ENCODE results near the gene LRP1B. TPM values are rescaled to one million over a fixed set of nuclear protein-coding genes. Genes with fewer than 3 reads are reported as not detected.

LRP1B gene
- total and polyA plus RNA-seq, 2 donors from 2014 or later, result 0.69 to 1.2 TPM

DNA sequence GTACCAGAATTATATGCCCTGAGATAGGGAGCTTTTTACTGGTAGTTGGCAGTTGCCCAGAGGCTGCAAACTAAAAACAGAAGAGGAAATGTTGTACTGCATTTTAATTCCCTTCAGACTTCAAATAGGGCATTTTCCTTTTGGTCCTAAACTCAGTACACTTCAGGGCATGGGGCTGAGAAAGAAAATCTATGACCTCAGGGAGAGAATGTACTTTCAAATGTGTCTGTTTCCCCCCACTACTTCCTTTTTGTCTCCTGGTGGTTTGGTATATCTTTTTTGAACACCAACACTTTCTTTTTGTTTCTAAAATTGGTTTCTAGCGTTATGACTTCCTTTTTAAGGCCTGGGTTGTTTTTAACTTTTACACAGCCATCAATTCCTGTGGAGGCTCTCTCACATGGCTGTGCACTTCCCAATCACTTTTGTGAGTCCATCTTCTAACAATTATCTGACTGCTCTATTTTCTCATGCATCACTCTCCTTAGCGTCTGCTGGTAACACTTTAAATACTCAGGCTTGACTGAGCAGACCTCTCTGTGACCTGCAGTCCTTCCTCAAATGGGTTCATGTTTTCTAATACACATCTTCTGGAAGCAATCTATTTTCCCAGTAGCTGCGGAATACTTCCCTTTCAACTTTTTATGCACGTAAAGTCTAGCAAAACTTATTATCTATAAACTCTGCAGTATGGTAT is 596.0 kb downstream of the LRP1B start:
- TF ChIP-seq, protein P1, sequence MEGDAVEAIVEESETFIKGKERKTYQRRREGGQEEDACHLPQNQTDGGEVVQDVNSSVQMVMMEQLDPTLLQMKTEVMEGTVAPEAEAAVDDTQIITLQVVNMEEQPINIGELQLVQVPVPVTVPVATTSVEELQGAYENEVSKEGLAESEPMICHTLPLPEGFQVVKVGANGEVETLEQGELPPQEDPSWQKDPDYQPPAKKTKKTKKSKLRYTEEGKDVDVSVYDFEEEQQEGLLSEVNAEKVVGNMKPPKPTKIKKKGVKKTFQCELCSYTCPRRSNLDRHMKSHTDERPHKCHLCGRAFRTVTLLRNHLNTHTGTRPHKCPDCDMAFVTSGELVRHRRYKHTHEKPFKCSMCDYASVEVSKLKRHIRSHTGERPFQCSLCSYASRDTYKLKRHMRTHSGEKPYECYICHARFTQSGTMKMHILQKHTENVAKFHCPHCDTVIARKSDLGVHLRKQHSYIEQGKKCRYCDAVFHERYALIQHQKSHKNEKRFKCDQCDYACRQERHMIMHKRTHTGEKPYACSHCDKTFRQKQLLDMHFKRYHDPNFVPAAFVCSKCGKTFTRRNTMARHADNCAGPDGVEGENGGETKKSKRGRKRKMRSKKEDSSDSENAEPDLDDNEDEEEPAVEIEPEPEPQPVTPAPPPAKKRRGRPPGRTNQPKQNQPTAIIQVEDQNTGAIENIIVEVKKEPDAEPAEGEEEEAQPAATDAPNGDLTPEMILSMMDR (IDR thresholded peaks at IDR 0.05; ENCODE audit: borderline replicate concordance, extremely low read depth, insufficient read depth), result no peak
- Histone ChIP-seq H3K9me3 (ENCODE audit: control insufficient read depth in 2 of 3, insufficient read depth in 1 of 3, low read length in 3 of 3) (no peaks in the 10 kb centered on the region), H3K27me3 (ENCODE audit: control insufficient read depth, insufficient read depth, low read length) (no peaks in the 10 kb centered on the region), H3K9ac (ENCODE audit: low read length in 3 of 3) (no peak overlapping the region), H3K27ac (ENCODE audit: low read depth in 2 of 2, low read length in 2 of 2) (no peak overlapping the region), H3K4me3 (ENCODE audit: low read length in 3 of 3) (no peak overlapping the region), H3K4me1 (ENCODE audit: control insufficient read depth in 2 of 3, insufficient read depth in 2 of 3, low read depth in 1 of 3, low read length in 3 of 3) (no peaks in the 10 kb centered on the region), H3K36me3 (ENCODE audit: control insufficient read depth in 2 of 3, insufficient read depth in 3 of 3, low read length in 3 of 3) (no peaks in the 10 kb centered on the region)
- no peak for FAIRE-seq
- DNase-seq, result peak in 1 of 5 donors; percentile 7
- intact Hi-C loops (cut with DNase I), result no loop called here

DNA sequence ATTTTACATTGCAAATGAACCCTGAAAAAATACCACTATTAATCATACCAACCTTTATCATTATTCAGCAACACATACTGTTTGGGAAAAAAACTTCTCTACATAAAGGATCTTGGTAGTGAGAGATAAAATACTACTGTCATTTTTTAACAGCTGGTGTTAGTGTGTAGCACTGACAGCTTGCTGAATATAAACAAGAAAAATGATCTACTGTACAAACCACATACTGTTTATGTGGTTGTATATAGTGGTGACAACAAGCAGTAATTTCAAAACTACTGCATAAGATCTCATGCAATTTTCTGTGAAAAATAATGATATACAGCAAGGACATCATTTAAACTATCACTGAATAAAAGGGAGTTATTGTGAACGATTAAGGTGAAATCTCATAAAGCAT is 601.2 kb downstream of the LRP1B start:
- DNase-seq (peak in 1 of 5 donors; percentile 1), FAIRE-seq (no peak)
- Histone ChIP-seq H3K36me3 (ENCODE audit: control insufficient read depth in 2 of 3, insufficient read depth in 3 of 3, low read length in 3 of 3) (no peaks in the 10 kb centered on the region), H3K27ac (ENCODE audit: low read depth in 2 of 2, low read length in 2 of 2) (no peak overlapping the region), H3K9ac (ENCODE audit: low read length in 3 of 3) (no peak overlapping the region), H3K4me3 (ENCODE audit: low read length in 3 of 3) (no peak overlapping the region), H3K27me3 (ENCODE audit: control insufficient read depth, insufficient read depth, low read length) (no peaks in the 10 kb centered on the region), H3K4me1 (ENCODE audit: control insufficient read depth in 2 of 3, insufficient read depth in 2 of 3, low read depth in 1 of 3, low read length in 3 of 3) (no peaks in the 10 kb centered on the region), H3K9me3 (ENCODE audit: control insufficient read depth in 2 of 3, insufficient read depth in 1 of 3, low read length in 3 of 3) (no peaks in the 10 kb centered on the region)
- TF ChIP-seq, protein P1 (IDR thresholded peaks at IDR 0.05; ENCODE audit: borderline replicate concordance, extremely low read depth, insufficient read depth), result no peak
- intact Hi-C loops (cut with DNase I), result no loop called here

DNA sequence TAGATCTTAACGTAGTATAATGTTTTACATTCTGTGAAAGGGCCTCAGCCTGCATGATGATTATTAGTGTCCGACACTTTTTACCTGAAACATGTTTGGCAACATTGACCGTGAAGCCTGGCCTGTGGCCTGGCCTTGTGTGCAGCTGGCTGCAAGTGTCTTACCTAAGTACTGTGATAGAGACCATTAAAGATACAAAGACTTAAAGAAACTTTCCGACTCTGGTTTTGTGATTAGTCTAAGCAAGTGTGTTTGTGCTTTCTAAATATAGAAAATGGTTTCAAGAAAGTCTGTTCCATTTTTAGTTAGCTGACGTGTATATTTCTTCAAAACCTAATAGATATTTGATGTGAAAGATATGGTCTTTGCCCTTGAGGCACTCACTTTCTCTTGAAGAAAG is 601.8 kb downstream of the LRP1B start:
- no peak for FAIRE-seq

More for the DNA sequence above, 601.8 kb downstream of the LRP1B start:
- Histone ChIP-seq H3K27me3 (ENCODE audit: control insufficient read depth, insufficient read depth, low read length) (no peaks in the 10 kb centered on the region), H3K9ac (ENCODE audit: low read length in 3 of 3) (no peak overlapping the region), H3K4me1 (ENCODE audit: control insufficient read depth in 2 of 3, insufficient read depth in 2 of 3, low read depth in 1 of 3, low read length in 3 of 3) (no peaks in the 10 kb centered on the region), H3K27ac (ENCODE audit: low read depth in 2 of 2, low read length in 2 of 2) (no peak overlapping the region), H3K4me3 (ENCODE audit: low read length in 3 of 3) (no peak overlapping the region), H3K9me3 (ENCODE audit: control insufficient read depth in 2 of 3, insufficient read depth in 1 of 3, low read length in 3 of 3) (no peaks in the 10 kb centered on the region), H3K36me3 (ENCODE audit: control insufficient read depth in 2 of 3, insufficient read depth in 3 of 3, low read length in 3 of 3) (no peaks in the 10 kb centered on the region)
- intact Hi-C loops (cut with DNase I), result no loop called here
- TF ChIP-seq, protein P1 (IDR thresholded peaks at IDR 0.05; ENCODE audit: borderline replicate concordance, extremely low read depth, insufficient read depth), result no peak
- no peak for DNase-seq
